ENCODE results near the gene EMB.

- TF ChIP-seq CEBPB (IDR thresholded peaks at IDR 0.05) = no peak
- TF ChIP-seq EGR1 (IDR thresholded peaks at IDR 0.05) = no peak
- TF ChIP-seq REST (IDR thresholded peaks at IDR 0.05; ENCODE audit: low read depth) = no peak
- TF ChIP-seq ZBTB7A (IDR thresholded peaks at IDR 0.05; ENCODE audit: low read depth) = no peak
- no peak for TF ChIP-seq FOXM1 (IDR thresholded peaks at IDR 0.05; ENCODE audit: borderline replicate concordance, low read depth)
- TF ChIP-seq EP300 (IDR thresholded peaks at IDR 0.05; ENCODE audit: borderline replicate concordance) = no peak
- no peak for TF ChIP-seq TAF1 (IDR thresholded peaks at IDR 0.05; ENCODE audit: low read depth)
These were observed 34.2 kb downstream of the EMB start for GRCh38 chr5:50406877-50407276.
